Anterior cingulate cortex (tissue), 58 donors: ENCODE measurements around the gene HOXA11.

Experiments used
- DNase-seq, 58 donors: peaks; one replicate each; lab custom pipeline; 2025; lab: John Stamatoyannopoulos, UW

Gene HOXA11

DNA sequence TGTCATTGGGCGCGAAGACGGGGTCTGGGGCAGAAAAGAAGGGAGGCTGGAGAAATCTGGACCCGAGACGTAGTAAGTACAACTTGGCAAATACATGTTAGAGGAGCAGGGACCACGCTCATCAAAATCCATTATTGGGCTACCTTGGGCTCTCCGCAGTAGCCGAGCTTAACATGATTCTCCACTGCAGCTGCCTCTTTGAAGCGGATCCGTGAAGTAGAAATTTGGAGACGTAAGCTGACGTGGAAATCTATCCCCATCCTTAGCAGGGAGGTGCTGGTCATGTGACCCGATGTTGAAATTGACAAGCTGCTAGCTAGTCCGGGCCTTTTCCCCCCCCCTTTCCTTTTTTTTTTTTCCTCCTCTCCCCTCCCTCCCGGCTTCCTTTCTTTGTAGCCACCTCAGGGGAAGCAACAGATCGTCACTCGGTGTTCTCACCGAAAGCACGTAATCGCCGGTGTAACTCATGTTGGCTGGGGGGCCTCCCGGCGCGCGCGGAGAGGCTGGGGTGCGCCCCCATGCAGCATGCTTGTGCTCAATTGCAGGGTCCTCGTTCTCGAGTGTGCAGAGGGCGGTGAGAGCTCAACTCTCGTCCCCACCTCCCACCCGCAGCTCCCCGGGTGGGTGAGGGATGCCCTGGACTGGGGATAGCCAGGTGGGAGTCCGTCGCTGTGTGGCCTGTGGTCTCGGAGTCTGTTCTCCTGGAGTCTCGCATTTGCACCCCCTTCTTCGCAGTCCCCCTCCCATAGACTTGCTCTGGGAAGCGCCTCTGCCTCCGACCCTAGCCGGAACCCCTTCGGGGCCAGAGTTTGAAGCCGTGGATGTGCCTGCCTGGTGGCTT is at the start of gene HOXA11:
TSS of gene HOXA11 (minus strand) at position 220 of the 841 bp plus-strand sequence. CDS start at position 132, 88 bp downstream.
- DNase-seq: no peak

DNA sequence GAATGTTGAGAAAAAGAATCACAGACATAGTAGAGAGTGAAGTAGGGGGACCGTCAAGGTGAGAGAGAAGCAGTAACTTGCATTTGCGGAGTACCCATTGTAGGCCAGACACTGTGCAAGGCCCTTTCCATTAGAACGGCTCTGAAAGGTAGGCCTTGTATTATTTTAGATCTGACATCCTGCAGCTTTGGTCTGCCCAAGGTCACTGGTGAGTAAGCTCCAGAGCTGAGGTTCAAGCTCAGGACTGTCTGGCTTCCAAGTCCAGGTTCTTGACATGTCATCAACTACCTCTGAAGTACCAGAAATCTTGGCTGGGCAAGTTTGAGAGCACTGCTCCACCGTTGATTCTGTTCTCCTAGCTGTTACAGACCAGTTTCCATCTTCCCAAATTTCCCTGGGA is 44.4 kb upstream of the HOXA11 start:
- no peak for DNase-seq

DNA sequence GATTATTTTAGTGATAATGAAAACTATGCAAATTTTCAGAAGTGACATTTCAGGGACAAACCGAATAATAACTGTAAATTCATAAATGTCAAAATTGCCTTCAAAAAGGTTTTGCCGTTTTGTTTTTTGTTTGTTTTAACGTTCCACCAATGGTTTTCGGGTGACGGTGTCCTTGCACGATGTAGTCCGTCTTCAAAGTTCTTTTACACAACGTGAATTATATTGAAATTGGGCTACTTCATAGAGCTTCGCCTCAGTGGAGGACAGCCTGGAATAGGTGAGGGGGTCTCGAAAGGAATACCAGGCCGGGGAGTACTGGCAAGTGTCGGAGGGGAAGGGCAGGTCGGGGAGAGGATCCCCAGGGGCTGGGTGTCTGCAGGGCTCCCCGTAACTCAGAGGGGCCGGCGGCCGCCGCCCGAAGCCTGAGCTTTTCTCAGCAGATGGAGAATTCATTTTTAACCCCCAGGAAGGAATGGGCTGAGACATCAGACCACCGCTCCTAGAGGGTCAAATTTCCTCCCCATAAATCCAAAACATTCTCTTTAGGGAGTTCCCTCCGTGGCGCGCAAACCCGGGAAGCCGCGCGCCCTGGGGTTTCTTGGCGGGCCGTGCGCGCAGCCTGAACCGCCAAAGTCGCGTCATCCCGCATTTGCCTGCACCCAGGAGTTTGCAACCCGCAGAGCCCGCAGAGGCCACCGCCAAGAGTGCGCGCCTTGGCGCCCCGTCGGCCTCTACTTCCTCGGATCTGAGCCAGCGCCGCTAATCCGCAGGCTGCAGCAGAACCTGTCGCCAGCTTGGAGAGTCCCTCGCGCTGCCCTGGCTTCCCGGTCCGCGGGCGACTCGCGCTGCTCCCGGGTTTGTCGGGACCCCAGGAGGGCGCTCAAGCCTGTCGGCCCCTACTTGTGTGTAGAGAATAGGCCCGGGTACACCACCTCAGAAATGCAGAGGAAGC is 40.2 kb upstream of the HOXA11 start:
- DNase-seq: no peak

DNA sequence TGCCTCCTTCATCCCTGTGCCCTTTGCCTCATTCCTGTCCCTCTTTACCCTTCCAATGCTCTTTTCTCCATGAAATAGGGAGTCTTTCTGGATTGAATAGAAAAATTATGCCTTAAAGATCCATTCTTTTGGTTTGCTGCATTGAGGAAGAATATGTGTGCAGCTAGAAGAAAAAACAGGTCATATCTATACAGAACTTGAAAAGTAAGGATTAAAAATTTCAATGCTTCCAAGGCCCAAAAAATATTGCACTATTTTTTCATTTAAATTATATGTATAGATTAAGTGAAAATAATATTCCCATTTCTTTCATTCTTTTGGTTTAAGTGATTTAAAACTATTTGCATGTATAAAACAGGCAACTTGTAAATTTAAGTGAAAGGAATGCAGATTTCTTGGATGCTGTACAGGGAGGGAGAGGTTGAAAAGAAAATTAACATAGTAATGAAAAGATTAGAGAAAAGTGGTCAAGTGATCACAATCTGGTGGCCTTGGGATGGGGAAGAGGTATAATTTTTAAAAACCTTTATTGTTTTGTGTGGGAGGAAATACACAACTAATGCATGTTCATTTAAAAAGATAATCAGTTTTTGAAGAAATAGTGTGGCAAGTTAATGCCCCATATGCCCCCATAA is 39.0 kb upstream of the HOXA11 start:
- no peak for DNase-seq

DNA sequence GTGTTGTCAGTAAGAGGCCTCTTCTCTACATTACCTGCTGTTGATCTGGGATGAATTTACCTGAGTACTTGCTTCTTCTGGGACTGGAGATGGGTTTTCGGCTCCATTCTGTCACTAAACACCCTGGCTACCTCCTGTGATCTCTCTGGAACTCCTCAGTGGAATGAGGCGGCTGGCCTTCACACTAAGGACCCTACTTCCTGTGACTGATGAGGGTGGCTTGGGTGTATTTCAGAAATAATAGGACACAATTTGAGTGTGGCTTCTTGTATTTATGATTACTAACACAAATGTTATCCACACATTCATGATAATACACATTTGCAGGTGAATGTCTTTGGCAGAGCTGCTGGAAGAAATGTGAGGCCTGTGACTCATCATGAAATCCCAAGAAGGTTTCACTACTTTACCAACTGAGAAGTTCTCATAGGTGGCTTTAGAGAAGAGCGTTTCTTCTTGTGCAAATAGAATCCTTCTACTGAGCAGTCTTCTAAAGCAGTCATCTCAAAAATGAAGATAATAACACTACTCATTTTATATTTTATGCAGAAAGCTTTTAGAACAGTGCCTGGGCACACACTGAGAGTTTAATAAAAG is 36.3 kb upstream of the HOXA11 start:
- no peak for DNase-seq

DNA sequence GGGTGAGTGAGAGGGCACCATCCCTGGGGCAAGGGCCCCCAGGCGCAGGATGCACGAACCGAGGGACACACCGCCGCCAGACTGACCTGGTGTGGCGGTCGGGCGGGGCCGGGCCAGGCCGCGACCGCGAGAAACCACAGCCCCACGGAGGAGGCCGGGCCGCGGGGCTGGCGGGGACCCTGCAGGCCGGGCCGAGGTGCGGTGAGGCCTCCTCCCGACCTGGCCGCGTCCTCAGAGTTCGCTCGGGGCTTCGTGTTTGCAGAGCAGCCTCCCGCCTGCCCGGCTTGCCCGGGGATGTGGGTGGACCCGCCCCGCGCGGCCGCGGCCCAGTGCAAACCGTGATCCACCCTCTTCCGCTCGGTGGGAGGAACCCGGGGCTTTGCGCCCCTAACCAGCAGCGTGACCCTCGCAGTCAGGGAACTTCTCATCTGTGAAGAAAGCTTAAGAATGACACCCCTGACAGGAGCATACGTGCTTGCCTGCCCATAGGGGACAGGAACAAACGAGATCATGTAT is 35.5 kb upstream of the HOXA11 start:
- DNase-seq: no peak

DNA sequence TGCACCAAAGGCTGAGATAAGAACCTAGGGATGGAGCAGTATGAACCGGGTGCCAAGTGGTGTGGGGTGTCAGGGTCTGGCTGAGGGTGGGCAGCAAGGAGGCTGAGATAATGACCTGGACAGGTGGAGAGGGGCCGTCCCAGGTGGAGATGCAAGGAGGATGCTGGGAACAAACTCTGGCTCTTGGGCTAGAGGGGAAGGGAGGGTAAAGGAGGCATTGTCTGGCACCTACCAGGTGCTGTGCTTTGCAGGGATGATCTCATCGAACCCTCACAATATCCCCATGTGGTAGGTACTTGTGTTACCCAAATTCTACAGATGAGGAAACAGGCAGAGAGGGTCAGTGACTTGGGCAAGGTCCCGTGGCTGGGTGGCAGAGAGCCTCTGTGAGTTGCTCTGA is 34.8 kb upstream of the HOXA11 start:
- no peak for DNase-seq

DNA sequence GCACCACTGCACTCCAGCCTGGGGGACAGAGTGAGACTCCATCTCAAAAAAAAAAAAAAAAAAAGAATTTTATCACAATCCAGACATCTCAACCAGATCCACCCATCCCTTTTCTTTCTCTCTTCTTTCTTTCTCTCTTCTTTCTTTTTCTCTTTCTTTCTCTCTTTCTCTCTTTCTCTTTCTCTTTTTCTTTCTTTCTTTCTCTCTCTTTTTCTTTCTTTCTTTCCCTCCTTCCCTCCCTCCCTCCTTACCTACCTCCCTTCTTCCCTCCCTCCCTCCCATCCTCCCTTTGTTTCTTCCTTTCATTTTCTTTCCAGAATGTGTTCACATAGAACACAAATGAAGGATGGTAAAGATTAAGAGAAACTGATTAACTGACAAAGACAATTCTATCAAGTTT is 32.9 kb upstream of the HOXA11 start:
- DNase-seq: no peak

DNA sequence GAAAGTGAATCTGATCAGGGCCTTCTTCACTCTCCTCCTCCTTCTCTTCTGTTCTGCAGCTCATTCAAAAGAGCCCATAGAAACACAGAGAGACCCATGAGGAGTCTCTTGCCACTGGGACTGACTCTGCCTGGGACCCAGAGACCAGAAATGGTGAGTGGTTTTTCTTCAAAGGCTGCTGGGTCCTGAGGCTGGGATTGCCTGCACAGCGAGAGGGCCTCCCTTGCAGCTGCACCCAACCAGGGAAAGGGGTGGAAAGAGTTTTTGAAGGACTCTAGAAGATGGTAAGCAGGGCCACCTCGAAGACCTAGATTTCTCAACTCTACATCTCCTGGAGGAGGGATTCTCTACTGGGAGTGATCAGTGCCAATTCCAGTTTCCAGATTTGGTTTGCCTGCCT is 30.3 kb upstream of the HOXA11 start:
- DNase-seq: no peak

DNA sequence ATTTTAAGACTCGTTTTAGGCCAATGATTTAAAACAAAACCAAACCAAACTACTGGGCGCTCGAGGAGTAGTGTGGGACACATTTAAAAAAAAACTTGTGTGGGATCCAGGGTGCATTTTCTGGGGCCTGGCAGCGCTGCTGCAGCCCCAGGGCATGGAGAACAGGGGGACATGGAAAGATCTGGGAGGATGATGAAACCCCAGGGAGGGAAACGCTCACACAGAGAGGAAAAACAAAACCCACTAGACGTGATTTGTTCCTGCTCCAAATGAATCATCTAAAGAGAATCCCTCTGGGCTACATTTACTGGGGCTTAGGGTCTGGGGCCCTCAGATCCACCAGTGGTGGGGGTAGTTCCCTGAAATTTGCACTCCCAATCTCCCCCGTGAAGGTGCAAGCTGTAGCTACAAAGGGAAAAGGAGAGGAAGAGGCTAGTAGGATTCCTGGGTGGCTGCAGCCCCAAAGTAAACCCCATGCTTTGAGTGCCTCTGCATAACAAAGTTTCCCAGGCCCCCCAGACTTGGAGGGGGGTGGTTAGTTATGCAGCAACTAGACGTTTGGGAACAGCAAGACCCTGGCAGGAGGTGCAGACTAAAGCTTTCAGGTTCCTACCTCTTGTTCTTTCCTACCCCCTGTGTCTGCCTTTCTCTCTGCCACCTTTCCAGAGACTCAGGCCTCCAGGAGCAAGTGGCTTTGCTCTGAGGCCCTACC is 29.4 kb upstream of the HOXA11 start:
- DNase-seq: no peak

DNA sequence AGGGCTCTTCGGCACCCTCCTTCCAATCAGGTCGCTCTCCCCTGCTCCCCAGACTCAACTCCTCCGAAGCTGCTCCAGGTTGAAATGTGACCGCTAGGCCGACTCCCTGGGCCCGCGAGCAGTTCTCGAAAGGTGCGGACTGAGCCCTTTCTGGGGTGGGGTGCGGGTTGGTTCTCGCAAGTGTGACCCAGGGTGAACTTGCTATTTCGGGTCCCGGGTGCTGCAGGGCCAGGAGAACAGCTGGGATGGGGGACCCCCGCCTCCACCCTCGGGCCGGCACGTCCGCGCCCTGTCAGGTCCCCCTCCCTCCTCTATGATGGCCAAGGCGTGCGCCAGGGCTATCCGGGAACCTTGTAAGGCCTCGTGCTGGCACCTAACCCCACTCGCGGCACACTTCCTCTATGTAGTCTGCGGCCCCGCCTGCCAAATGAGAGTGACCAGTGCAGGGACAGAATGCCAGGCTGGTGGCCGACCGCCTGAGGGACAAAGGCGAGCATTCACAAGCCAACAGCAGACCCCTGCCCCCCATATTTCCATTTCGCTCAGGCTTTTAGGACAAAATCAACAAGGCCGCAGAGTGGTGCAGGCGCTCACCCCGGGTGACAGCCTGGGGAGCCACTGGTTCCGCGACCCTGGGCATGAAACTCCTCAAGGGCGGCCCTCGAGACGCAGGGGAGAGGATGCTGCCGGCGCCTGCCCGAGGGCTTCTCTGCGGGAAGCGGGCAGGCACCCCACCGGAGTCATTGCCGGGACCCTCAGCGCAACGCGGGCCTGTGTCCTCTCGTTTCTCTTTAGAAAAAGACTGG is 28.6 kb upstream of the HOXA11 start:
- no peak for DNase-seq

DNA sequence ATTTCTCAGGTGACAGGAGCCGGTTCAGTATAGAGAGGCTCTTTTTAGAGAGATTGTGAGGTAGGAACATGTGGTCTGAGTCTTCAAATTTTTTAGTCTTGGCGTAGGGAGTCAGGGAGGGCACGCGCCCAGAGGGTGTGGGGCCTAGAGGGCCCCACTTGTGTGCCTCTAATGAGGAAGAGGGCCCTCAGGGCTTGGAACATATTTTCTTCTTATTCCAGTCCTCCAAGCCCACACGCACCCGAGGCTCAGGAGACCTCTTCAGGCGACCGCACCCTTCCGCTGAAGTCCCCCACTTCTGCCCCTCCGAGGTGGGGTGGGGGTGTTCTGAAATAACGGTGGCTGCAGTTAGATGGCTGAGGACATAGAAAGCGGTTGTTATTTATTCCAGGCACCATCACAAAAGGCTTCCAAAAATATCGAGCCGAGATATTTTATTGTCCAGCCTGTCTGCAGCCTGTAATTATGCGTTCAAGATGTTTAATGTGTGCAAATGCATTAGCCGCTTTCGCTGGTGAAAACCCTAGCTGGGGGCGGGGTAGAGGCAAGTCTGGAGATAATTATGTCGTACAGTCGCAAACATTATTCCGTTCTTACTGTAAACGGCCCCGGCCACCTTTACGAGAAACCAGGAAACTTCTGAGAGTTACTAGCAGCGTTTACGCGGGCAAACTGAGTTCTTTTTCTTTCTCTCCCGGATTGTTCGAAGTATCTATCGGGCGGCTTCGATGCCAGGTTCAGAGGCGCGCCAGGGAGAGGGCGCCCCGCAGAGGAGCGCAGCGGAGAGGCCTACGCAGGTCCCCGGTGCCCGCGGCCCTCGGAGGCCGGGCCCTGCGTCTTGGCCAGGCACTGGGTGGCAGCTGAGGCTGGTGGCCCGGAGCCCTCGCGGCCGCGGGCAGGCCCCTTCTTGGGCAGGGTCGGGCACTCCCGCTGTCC is 27.7 kb upstream of the HOXA11 start:
- no peak for DNase-seq

DNA sequence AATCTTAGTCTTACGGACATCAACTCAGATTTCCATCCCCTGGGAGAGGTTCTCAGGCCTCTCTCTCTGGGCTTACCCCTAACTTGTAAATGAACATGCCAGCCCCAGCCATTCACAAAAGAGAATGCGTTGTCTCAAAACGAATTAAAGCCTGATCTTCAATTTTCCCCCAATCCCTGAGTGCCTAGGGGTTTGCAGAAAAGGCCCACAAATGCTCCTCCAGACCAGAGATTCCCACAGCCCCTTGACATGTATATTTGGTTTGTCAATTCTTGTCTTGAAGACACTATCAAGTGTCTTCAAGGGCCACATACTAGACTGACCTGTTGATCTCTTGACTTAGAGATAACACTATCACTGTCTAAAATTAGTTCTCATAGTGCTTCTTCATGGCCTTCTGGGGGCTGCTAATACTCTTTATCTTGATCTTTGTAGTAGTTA is 26.8 kb upstream of the HOXA11 start:
- DNase-seq: no peak

DNA sequence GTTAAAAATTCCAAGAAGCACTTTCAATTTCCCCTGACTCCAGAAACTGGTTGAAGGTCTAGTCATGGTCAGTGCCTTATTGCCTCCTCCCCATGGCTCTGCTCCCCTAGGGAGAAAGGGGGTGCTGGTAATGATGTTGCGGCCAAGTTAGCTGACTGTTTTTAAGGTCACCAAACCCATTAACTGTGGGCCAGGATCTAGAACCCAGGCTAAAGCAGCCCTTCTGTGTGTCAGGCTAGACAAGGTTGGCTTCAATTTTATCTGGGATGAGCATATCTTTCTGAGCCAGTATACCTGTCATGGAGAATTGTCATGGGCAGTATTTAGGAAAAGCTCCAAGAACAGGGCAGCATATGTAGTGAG is 26.0 kb upstream of the HOXA11 start:
- DNase-seq: no peak

DNA sequence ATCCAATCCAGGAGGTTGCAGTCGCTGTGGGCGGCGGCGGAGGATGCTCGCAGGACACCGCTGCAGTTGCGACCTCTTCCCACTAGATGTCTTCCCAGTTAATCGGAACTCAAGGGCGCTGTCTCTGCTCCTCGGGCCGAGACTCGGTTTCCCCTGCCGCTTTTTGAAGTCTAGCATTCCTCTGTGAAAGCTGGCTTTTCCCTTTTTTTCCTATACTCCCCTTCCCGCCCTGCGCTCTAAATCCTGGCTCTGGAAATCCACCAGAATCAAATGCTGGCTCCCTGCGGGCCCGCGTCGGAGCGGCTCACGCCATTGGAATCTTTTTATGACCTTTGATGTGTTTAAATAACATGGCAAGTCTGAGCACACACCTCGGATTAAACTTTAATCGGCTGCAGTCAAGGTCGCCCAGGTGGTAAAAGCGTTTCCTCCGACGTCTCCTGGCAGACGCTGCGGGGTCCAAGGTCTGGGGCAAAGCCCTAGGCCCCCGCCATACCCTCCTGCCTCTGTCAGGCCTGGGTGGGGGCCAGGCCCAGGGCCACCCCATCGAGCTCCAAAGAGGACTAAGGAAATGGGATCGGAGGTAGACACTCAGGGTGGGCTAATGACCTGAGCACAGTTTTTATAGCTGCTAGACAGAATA is 25.5 kb upstream of the HOXA11 start:
- DNase-seq: peak in 11 of 58 donors; percentile 3 to 39 (median 12)

DNA sequence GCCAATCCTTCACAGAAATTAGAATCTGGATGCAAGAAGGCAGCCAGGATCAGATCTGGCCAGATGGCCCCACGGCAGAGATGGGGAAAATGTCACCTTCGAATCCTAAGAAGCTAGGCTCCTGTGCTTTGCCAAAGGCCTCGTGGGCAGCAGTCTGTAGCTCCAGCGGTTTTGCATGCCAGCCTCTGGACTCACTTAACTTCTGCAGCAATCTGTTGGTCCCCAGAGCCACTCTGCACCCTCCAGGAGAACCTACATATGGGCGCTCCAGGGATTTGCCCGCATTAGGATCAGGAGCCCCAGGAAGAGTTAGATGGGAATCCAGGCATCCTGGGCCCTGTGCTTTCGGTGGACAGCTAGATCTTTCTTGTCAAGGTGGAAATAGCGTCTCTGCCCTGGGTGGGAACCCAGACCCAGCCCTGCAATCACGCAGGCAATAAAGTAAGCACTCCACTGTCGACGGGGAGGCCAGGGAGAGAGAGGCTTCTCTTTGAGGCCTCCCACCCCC is 25.0 kb upstream of the HOXA11 start:
- no peak for DNase-seq

DNA sequence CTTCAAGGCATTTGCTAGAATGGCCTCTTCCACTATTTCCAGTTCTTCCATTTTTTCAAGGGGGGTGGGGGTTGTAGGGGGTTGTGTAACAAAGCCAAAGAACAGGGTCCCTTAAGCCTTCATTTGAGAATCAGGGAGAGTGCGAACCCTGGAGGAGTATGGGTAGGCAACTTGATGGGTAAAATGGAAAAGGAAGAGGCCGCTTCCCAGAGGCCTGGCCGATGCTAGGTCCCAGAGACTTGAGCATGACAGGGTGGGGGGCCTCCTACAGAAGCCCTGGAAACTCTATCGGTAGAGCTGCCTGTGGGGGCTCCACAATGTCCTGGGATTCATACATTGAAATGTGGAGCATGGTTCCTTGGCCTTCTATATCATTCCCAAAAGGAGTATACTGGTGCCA is 24.0 kb upstream of the HOXA11 start:
- DNase-seq: no peak
